ENCODE results near the gene NXPE1.

NXPE1 gene

DNA sequence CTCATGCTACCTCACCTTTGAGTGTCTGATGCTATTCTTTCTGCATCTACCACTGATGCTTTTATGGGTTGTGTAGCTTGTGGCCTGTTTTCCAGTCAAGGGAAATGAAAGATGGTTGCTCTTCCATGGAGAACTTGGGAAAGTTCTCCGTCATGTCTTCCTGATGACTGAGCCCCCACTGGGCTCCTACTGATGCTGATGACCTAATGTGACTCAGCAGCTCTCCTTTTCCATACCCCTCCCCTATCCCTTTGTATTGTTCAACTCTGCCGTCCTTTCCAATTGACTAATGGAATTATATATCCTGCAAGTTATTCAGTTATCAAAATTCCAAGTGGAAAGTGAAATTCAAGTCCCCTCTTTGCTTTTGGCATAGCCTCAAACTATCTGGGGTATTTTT is 75.8 kb downstream of the NXPE1 start:
- CTCF ChIA-PET, result interaction anchor here (2.4 kb wide), 1 partner anchor 11 kb away, joined by 7 read pairs; no protein-coding TSS in a partner anchor
- no peak for DNase-seq (ENCODE audit: extremely low spot score)
- POLR2A ChIA-PET, result no interaction called here
- no peak for TF ChIP-seq CTCF (IDR thresholded peaks at IDR 0.05; ENCODE audit: control extremely low read depth, extremely low read depth, low read depth, missing control alignments)

- no peak for TF ChIP-seq CTCF (IDR thresholded peaks at IDR 0.05; ENCODE audit: control extremely low read depth, extremely low read depth, low read depth, missing control alignments)
- ChIA-PET POLR2A (no interaction called here), CTCF (interaction anchor here (1.4 to 2.4 kb wide), 2 partner anchors 13 kb away, joined by 3 to 7 read pairs; no protein-coding TSS in a partner anchor)
These were observed 77.6 kb downstream of the NXPE1 start for GRCh38 chr11:114482114-114482513.

DNA sequence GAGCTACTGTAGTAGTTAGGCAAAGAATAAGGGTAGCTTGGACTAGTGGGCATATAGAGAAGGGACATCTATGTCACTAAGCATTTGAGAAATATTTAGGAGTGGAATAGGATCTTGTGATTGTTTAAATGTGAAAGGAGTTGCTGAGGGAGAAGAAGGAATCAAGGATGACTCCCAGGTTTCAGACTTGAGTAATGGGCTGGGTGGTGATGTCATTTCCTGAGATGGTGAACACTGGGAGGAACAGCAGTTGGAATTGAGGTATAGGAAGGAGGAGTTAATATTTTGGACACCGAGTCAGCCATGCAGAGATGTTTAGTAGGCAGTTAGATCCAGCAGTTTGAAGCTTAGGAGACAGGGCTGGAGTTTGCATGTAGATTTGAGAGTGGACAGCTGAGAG is 80.3 kb downstream of the NXPE1 start:
- no peak for TF ChIP-seq CTCF (IDR thresholded peaks at IDR 0.05; ENCODE audit: control extremely low read depth, extremely low read depth, low read depth, missing control alignments)
- POLR2A ChIA-PET, result no interaction called here
- no peak for DNase-seq (ENCODE audit: extremely low spot score)
- CTCF ChIA-PET, result interaction anchor here (1.0 to 1.2 kb wide), 2 partner anchors 31 to 77 kb away, joined by 3 read pairs; no protein-coding TSS in a partner anchor

More at GRCh38 chr11:114482114-114482513, 77.6 kb downstream of the NXPE1 start:
- no peak for DNase-seq (ENCODE audit: extremely low spot score)

DNA sequence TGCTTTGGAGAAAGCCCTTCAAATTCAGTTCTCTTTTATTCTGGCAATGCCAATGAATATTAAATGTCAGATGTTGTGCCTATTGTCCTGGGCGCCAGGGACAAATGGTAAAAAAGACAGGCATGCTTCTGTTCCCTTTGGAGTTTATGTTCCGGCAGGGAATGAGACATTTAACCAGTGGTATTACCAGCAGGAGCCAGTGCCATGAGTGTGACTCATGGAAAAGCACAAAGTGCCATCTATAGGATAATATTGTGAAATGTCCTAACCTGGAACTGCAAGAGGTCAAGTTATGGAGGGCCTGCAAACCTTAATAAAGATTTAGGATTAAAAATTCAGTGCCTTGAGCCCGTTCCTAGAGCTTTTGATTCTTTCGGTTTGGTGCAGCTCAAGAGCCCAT is 80.9 kb downstream of the NXPE1 start:
- ChIA-PET POLR2A (no interaction called here), CTCF (no interaction called here)
- TF ChIP-seq CTCF (IDR thresholded peaks at IDR 0.05; ENCODE audit: control extremely low read depth, extremely low read depth, low read depth, missing control alignments), result no peak
- DNase-seq (ENCODE audit: extremely low spot score), result no peak

DNA sequence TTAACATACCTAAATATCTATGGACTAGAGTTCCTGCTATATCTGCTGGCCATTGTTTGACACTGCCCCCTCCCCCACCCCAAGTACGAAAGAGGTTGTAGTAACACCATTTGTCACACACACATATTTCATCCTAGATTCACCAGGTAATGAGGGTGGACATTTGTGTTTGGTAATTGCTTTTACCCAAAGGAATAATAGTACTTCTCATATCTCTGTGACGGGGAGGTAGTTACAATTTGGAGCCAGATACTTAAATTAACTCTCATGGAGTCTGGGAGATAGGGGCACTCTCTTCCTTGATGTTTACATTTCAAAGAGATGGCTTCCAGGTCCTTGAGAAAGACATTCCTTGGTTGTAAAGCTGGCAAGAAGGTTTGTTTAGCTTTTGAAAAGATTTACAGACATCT is 81.7 kb downstream of the NXPE1 start:
- DNase-seq (ENCODE audit: extremely low spot score), result no peak
- no peak for TF ChIP-seq CTCF (IDR thresholded peaks at IDR 0.05; ENCODE audit: control extremely low read depth, extremely low read depth, low read depth, missing control alignments)
- ChIA-PET CTCF (no interaction called here), POLR2A (no interaction called here)

GRCh38 chr11:114472661-114473060 is 87.0 kb downstream of the NXPE1 start:
- TF ChIP-seq CTCF (IDR thresholded peaks at IDR 0.05; ENCODE audit: control extremely low read depth, extremely low read depth, low read depth, missing control alignments), result no peak
- ChIA-PET CTCF (no interaction called here), POLR2A (no interaction called here)
- DNase-seq (ENCODE audit: extremely low spot score), result no peak
